ENCODE data around the gene PDE4D. TPM values are rescaled to one million over a fixed set of nuclear protein-coding genes. Genes with fewer than 3 reads are reported as not detected.

PDE4D gene
- total RNA-seq, 2 experiments from 2014 or later: 164 to 175 TPM

GRCh38 chr5:59462956-59463355 is 430.6 kb downstream of the PDE4D start:
- CTCF ChIA-PET: no interaction called here
- H3K9me3 Mint-ChIP-seq: no peaks in the 10 kb centered on the region
- H3K36me3 ChIP-seq (ENCODE audit: insufficient read depth, low read length): no peaks in the 10 kb centered on the region

DNA sequence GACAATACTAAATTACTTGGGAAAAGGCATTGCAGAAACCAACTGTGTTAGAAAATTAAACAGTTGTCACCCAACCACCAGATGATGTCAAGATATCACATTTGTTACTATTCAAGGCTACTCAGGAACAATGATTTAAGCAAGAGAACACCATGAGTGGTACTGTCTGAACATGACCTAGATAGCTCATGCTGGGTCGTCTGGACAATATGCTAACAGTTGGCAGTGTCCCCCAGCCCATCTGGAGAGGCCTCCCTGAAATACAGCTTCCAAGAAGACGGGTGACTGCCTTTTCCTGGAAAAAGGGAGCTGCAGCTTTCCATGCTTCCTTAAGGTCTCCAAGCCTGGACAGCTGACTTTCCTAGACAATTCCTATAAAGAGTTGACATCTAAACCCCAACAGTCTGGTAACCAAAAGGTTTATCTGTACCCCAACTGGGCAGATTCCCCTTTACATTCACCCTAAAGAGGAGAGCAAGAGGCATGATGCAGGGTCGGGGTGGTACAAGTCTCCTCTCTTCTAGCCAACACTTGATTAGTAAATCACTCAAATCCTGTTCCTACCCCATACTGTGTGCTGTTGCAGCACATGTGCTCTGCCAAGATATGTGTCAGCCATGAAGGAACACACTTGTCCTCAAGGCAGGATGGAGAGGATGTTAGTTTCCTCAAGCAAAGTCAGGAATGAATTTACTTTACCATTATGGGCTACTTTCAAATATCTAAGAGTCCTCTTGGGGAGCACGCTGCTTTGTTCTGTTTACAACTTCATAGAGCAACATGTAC is 433.0 kb downstream of the PDE4D start:
- H3K27ac Mint-ChIP-seq: no peak overlapping the region
- H3K4me1 ChIP-seq (ENCODE audit: insufficient read depth, low read length): no peaks in the 10 kb centered on the region
- no peaks in the 10 kb centered on the region for H3K27me3 ChIP-seq (ENCODE audit: control insufficient read depth in 1 of 2, insufficient read depth in 2 of 2, low read length in 2 of 2)
- intact Hi-C loops (cut with DNase I, micrococcal nuclease): no loop called here
- DNase-seq (no peak), ATAC-seq (ENCODE audit: poor library complexity) (no peak)
- peaks cover 0 to 2% of the 10 kb centered on the region in 2 experiments for H3K9me3 ChIP-seq (ENCODE audit: control insufficient read depth in 1 of 2, insufficient read depth in 1 of 2, low read length in 2 of 2)
- CTCF ChIA-PET: no interaction called here
- H3K9me3 Mint-ChIP-seq: no peaks in the 10 kb centered on the region
- H3K36me3 Mint-ChIP-seq (ENCODE audit: low read depth): no peaks in the 10 kb centered on the region
- no peak overlapping the region for H3K4me3 ChIP-seq (ENCODE audit: low read length)
- TF ChIP-seq CTCF (IDR thresholded peaks at IDR 0.05): no peak
- no peak overlapping the region for H3K27ac ChIP-seq (ENCODE audit: low read depth in 1 of 2, low read length in 2 of 2)
- H3K4me1 Mint-ChIP-seq (ENCODE audit: low read depth): no peaks in the 10 kb centered on the region
- no peaks in the 10 kb centered on the region for H3K36me3 ChIP-seq (ENCODE audit: insufficient read depth, low read length)
- H3K27me3 Mint-ChIP-seq: peaks cover 8% of the 10 kb centered on the region
- no peak overlapping the region for H3K4me3 Mint-ChIP-seq
- POLR2A ChIA-PET: no interaction called here

More at GRCh38 chr5:59462956-59463355, 430.6 kb downstream of the PDE4D start:
- Histone ChIP-seq H3K4me1 (ENCODE audit: insufficient read depth, low read length) (no peaks in the 10 kb centered on the region), H3K9me3 (ENCODE audit: control insufficient read depth in 1 of 2, insufficient read depth in 1 of 2, low read length in 2 of 2) (no peaks in the 10 kb centered on the region), H3K27ac (ENCODE audit: low read depth in 1 of 2, low read length in 2 of 2) (no peak overlapping the region), H3K4me3 (ENCODE audit: low read length) (no peak overlapping the region), H3K27me3 (ENCODE audit: control insufficient read depth in 1 of 2, insufficient read depth in 2 of 2, low read length in 2 of 2) (no peaks in the 10 kb centered on the region)
- H3K27me3 Mint-ChIP-seq: no peaks in the 10 kb centered on the region
- no peak overlapping the region for H3K27ac Mint-ChIP-seq
- H3K4me3 Mint-ChIP-seq: no peak overlapping the region
- no peak for TF ChIP-seq CTCF (IDR thresholded peaks at IDR 0.05)
- intact Hi-C loops (cut with DNase I, micrococcal nuclease): no loop called here
- POLR2A ChIA-PET: no interaction called here
- H3K4me1 Mint-ChIP-seq (ENCODE audit: low read depth): no peaks in the 10 kb centered on the region
- no peak for DNase-seq
- no peaks in the 10 kb centered on the region for H3K36me3 Mint-ChIP-seq (ENCODE audit: low read depth)
- no peak for ATAC-seq (ENCODE audit: poor library complexity)

DNA sequence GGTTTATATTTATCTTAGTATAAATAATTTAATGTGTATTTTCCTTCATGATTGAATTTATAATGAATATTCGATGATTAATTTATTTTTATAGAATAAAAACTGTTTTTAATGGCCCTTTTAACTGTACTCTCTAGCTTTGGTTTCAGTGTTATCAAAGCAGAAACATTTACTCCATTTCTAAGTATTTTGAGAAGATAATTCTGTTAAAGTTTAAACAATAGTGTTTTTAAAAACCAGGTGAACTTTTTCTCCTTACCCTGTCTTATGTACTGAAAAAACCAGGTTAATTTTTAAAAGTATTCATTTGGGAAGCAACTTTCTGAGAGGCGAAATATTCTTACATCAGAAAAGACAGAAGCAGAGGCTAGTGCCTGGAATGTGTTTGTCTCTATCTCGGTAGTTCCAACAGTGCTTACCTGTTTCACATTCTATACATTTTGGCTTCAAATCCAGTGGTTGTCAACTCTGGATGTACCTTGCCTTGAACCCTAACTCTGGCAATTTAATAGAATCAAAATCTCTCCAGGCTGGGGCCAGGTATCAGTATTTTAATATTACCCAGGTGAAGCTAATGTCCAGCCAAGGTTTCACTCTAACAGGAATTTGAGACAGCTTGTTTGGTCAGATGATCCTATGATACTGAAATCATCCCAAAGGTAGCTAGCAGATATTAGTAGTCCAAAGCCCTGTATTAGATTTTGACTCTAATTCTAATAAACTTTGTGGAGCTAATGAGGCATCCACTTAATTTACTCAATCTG is 434.4 kb downstream of the PDE4D start:
- H3K27ac Mint-ChIP-seq: no peak overlapping the region
- intact Hi-C loops (cut with DNase I, micrococcal nuclease): no loop called here
- Histone ChIP-seq H3K36me3 (ENCODE audit: insufficient read depth, low read length) (no peaks in the 10 kb centered on the region), H3K27me3 (ENCODE audit: control insufficient read depth in 1 of 2, insufficient read depth in 2 of 2, low read length in 2 of 2) (no peaks in the 10 kb centered on the region), H3K4me1 (ENCODE audit: insufficient read depth, low read length) (no peaks in the 10 kb centered on the region), H3K4me3 (ENCODE audit: low read length) (no peak overlapping the region), H3K9me3 (ENCODE audit: control insufficient read depth in 1 of 2, insufficient read depth in 1 of 2, low read length in 2 of 2) (peaks cover 0 to 4% of the 10 kb centered on the region in 2 experiments), H3K27ac (ENCODE audit: low read depth in 1 of 2, low read length in 2 of 2) (no peak overlapping the region)
- H3K4me3 Mint-ChIP-seq: no peak overlapping the region
- TF ChIP-seq CTCF (IDR thresholded peaks at IDR 0.05): no peak
- ChIA-PET CTCF (no interaction called here), POLR2A (no interaction called here)
- no peak for DNase-seq
- no peak for ATAC-seq (ENCODE audit: poor library complexity)
- H3K4me1 Mint-ChIP-seq (ENCODE audit: low read depth): no peaks in the 10 kb centered on the region
- no peaks in the 10 kb centered on the region for H3K36me3 Mint-ChIP-seq (ENCODE audit: low read depth)
- H3K9me3 Mint-ChIP-seq: no peaks in the 10 kb centered on the region
- H3K27me3 Mint-ChIP-seq: peaks cover 8% of the 10 kb centered on the region
